Measurements from ENCODE around the gene NUB1. TPM values are rescaled to one million over a fixed set of nuclear protein-coding genes. Genes with fewer than 3 reads are reported as not detected.

Gene NUB1
- total RNA-seq, 1 donor from 2014 or later, result 28.2 TPM

DNA sequence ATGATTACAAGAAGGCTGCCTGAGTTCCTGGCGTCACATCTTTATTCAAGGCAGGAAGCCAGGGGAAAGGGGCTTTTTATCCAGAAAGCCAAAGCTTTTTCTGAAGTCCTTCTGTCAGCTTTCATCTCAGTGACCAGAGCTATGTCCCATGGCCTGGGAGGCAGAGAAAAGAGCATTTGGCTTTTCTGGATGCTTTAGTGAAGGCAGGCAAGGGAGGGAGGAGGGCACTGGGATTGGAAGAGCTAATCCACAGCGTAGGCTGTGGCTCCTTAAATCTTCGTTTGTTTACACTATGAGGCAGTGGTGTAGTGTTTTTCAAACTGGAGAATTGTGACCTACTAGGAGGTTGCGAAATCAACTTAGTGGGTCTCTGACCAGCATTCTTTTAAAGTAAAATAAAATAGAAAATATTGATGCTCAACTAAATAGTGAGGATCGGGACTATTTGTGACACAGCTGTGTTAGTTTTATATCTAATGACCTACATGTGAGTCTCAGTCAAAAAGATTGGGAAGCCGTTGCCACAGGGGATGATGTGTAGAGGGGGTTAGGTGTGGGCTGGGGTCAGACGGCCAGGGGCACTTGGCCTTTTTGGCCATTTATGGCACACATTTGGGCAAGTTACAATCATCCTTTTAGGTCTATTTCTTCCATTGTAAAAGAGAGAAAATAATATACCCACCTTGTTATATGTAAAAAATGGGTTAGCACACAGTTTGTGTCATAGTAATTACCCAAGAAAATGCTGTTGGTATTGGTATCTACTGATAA is 84.2 kb downstream of the NUB1 start:
- Histone ChIP-seq H3K27ac (peak overlapping the region; percentile 62 to 75), H3K4me1 (peaks cover 17 to 24% of the 10 kb centered on the region in 2 donors), H3K4me3 (peak overlapping the region; percentile 1 to 45), H3K9me3 (no peaks in the 10 kb centered on the region), H3K36me3 (no peaks in the 10 kb centered on the region), H3K27me3 (no peaks in the 10 kb centered on the region)
- no peak for DNase-seq (ENCODE audit: low spot score in 2 of 2)
- intact Hi-C loops (cut with DNase I), result loop anchor here (2.0 kb wide), 1 partner anchor 15 kb away; the partner anchor contains the start of gene CRYGN
- TF ChIP-seq, protein P1, sequence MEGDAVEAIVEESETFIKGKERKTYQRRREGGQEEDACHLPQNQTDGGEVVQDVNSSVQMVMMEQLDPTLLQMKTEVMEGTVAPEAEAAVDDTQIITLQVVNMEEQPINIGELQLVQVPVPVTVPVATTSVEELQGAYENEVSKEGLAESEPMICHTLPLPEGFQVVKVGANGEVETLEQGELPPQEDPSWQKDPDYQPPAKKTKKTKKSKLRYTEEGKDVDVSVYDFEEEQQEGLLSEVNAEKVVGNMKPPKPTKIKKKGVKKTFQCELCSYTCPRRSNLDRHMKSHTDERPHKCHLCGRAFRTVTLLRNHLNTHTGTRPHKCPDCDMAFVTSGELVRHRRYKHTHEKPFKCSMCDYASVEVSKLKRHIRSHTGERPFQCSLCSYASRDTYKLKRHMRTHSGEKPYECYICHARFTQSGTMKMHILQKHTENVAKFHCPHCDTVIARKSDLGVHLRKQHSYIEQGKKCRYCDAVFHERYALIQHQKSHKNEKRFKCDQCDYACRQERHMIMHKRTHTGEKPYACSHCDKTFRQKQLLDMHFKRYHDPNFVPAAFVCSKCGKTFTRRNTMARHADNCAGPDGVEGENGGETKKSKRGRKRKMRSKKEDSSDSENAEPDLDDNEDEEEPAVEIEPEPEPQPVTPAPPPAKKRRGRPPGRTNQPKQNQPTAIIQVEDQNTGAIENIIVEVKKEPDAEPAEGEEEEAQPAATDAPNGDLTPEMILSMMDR (IDR thresholded peaks at IDR 0.05), result no peak

DNA sequence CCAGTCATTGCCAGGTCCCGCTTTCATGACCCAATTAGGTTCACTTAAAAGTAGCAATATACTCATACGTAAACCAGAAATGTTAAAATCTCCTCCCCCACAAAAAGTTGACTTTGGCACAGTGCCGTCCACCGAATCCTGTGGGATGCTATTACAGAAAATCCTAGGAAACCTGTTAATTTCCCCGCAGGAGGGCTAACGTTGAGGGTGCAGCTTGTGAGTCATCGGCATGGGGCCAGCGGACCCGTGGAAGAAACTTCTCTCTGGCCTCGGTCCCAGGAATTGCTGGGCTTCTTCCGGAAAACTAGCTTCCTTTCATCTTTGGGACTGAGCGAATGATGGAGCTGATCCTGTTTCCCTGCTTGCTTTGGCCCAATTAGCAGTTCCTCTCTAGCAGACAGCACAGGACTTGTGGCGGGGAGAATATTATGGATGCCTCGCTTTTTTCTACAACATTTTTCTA is 84.9 kb downstream of the NUB1 start:
- peak in 1 of 2 donors; percentile 92 for DNase-seq (ENCODE audit: low spot score in 2 of 2)
- H3K36me3 ChIP-seq, result no peaks in the 10 kb centered on the region
- no peaks in the 10 kb centered on the region for H3K27me3 ChIP-seq
- no peaks in the 10 kb centered on the region for H3K9me3 ChIP-seq
- H3K4me1 ChIP-seq, result peaks cover 17 to 24% of the 10 kb centered on the region in 2 donors
- TF ChIP-seq, protein P1 (IDR thresholded peaks at IDR 0.05), result no peak
- intact Hi-C loops (cut with DNase I), result loop anchor here (2.0 kb wide), 1 partner anchor 14 kb away; the partner anchor contains the start of gene CRYGN
- H3K27ac ChIP-seq, result peak overlapping the region; percentile 62 to 75
- peak overlapping the region; percentile 1 to 45 for H3K4me3 ChIP-seq

DNA sequence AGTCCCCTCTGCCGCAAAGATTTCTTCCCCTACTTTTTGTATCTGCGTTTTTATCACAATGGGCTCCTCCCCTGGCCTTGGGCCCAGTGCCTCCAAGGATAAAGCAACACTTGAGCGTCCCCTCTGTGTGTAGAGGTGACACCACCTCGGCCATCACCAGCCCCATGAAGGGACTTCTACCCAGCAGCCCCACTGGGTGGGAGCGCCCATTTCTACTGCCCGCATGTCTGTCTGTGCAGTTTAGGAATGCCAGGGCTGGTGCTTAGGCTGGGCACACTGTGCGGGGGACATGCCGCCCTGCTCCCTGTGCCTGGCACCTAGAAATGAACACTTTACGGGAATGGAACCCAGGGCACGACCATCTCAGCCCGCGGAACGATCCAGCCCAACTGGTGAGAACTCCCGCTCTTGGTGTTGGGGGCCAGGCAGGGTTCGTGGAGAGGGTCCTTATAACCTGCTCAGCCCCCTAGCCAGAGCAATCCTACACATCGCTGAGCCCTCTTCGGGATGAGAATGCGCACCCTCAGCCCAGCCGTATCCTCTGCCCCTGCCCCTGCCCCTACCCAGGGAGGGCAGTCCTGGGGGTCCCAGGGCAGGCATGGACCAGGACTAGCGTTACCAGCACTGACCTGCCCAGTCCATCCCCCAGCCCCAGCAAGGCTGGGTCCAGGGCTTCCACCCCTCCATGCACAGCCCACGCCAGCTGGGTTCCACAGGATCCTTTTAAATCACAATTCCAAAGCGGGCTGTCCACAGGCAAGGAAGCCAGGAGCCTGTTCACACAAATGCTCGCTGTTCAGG is 85.5 kb downstream of the NUB1 start:
- TF ChIP-seq, protein P1 (IDR thresholded peaks at IDR 0.05), result no peak
- H3K27ac ChIP-seq, result peak overlapping the region; percentile 62 to 75
- no peaks in the 10 kb centered on the region for H3K27me3 ChIP-seq
- no peaks in the 10 kb centered on the region for H3K9me3 ChIP-seq
- intact Hi-C loops (cut with DNase I), result loop anchor here (1.0 to 2.0 kb wide), 2 partner anchors 9 to 14 kb away; partner anchors contain the start of gene CRYGN
- no peak for DNase-seq (ENCODE audit: low spot score in 2 of 2)
- H3K36me3 ChIP-seq, result no peaks in the 10 kb centered on the region
- H3K4me3 ChIP-seq, result peak overlapping the region in 1 of 2 donors; percentile 45
- peaks cover 17 to 24% of the 10 kb centered on the region in 2 donors for H3K4me1 ChIP-seq

DNA sequence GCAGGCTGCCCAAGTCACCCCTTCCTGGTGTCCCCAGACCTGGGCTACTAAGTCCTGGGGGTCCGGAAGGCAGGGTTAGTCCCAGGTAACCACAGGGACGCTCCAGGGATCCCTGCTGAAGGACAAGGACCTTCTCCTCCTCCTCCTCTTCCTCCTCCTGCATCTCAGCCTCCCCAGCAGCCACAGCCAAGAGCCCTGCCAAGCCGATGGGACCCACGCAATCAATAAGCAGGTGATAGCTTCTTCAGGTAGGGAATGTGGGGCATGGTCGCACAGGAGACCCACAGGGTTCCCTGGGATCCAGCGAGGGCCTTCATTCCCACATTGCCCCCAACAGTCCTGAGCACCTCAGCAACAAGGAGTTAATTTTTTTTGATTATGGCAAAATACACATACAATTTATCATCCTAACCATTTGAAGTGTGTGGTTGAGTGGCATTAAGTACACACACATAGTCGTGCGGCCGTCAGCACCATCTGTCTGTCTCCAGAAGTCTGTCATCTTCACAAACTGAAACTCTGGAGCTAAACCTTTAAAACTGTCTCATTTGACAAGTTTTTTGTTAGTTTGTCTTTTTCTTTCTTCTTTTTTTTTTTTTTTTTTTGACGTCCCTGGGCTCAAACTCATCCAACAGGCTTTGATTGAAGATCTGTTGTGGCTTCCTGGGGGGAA is 86.2 kb downstream of the NUB1 start:
- no peak overlapping the region for H3K4me3 ChIP-seq
- H3K4me1 ChIP-seq, result peaks cover 17 to 24% of the 10 kb centered on the region in 2 donors
- no peak for DNase-seq (ENCODE audit: low spot score in 2 of 2)
- no peaks in the 10 kb centered on the region for H3K36me3 ChIP-seq
- intact Hi-C loops (cut with DNase I), result loop anchor here (1.0 to 2.0 kb wide), 2 partner anchors 8 to 13 kb away; partner anchors contain the start of gene CRYGN
- no peaks in the 10 kb centered on the region for H3K27me3 ChIP-seq
- H3K27ac ChIP-seq, result peak overlapping the region; percentile 62 to 75
- TF ChIP-seq, protein P1 (IDR thresholded peaks at IDR 0.05), result no peak
- no peaks in the 10 kb centered on the region for H3K9me3 ChIP-seq

Other genes starting within 250 kb of the NUB1 start
- not detected for gene GBX1, start 174.1 kb upstream of the NUB1 start, total RNA-seq
- not detected for gene ASB10, start 154.6 kb upstream of the NUB1 start, total RNA-seq
- gene H2BK1, start 131.3 kb upstream of the NUB1 start, total RNA-seq, result not detected
- 85.3 TPM for gene ABCF2, start 114.6 kb upstream of the NUB1 start, total RNA-seq
- gene CHPF2, start 109.3 kb upstream of the NUB1 start, total RNA-seq, result 40.3 TPM
- 105 TPM for gene SMARCD3, start 93.1 kb upstream of the NUB1 start, total RNA-seq
- gene WDR86, start 68.2 kb downstream of the NUB1 start, total RNA-seq, result 4.0 TPM
- gene CRYGN, start 98.3 kb downstream of the NUB1 start, total RNA-seq, result not detected
- 68.6 TPM for gene RHEB, start 178.1 kb downstream of the NUB1 start, total RNA-seq

Measured in ascending aorta (tissue), 2 donors.